ENCODE results near the gene ITSN1. TPM values are rescaled to one million over a fixed set of nuclear protein-coding genes. Genes with fewer than 3 reads are reported as not detected.
"Not testable (repeated sequence)": the region's sequence is repeated elsewhere in the genome, so short reads cannot be mapped to it uniquely, and the experiment has no call there.

Gene ITSN1
- total and polyA plus RNA-seq, 4 donors, result 11.2 to 46.0 (median 19.8) TPM

DNA sequence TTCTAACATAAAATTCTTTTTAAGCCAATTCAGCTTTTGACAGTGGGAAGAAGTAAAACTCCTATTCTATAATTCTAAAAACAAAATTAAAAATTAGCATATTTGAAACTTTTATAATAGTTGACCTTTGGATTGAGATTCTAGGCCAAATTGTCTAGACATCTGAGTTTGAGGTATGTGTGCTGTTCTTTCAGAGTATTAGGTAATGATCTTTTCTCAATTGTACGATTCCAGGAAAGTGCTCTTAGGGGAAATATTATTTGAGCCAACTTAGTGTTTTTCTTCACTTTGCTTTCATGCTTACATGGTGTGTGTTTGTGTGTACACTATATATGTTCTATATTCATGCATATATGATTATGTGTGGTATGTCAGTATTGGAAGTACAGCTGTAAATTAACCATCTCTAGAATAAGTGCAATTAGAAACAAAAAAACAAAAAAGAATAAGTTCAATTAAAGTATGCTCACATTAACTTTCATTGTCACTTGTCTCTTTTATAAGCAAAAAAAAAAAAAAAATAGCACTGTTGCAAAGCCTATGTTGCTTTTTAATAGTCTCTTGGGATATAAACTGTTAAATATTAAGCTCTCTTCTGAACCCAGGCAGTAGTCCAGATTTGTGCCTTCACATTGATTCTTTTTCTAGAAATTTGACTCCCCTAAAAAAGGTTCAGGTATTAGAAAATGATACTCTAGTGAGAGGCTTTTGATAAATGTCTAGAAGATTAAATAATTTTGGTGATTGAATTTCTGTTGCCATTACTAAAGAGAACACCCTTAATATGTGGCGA, 141.1 kb downstream of the ITSN1 start:
- no peak for DNase-seq
- WGBS, 2 donors, result 92 to 96% methylated on average over 2 of the region's 2 CpGs
- no peak for ATAC-seq (ENCODE audit: insufficient read depth, low FRiP score)

DNA sequence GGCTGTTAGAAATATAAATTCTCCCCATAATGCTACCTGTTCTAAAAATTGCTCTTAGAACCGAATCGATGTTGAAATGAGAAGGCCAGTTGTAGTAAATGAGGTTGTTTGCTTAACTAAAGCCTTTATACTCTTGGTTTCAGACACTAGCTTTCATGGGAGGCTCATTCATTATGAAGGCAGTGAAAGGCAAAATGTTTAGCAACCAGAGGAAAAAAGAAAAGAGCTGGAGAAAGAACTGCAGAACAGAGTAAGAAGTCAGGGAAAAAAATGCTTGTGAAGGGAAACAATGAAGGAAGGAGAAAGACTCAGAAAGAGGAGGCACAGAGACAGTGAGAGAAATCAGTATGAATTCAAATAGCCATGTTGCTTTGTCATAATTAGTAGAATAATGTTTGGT, 145.1 kb downstream of the ITSN1 start:
- Histone ChIP-seq H3K9ac (ENCODE audit: insufficient read depth in 1 of 2, low read length in 2 of 2) (no peak overlapping the region), H3K4me1 (ENCODE audit: control insufficient read depth in 5 of 5, insufficient read depth in 5 of 5, low read length in 5 of 5) (peaks cover 0 to 7% (median 0%) of the 10 kb centered on the region in 5 donors), H3K27ac (ENCODE audit: low read depth in 1 of 2, low read length in 1 of 2) (no peak overlapping the region), H3K4me3 (no peak overlapping the region), H3K27me3 (ENCODE audit: control insufficient read depth in 3 of 3, insufficient read depth in 3 of 3, low read length in 2 of 3) (no peaks in the 10 kb centered on the region), H3K9me3 (ENCODE audit: control insufficient read depth in 4 of 4, insufficient read depth in 3 of 4, low read length in 3 of 4) (no peaks in the 10 kb centered on the region), H3K36me3 (ENCODE audit: control insufficient read depth in 4 of 4, insufficient read depth in 4 of 4, low read length in 4 of 4) (peaks cover 0 to 9% (median 1%) of the 10 kb centered on the region in 4 donors)
- ATAC-seq (ENCODE audit: insufficient read depth, low FRiP score) (no peak), DNase-seq (no peak)
- 88 to 96% methylated on average over 2 of the region's 2 CpGs for WGBS, 2 donors
- TF ChIP-seq, protein P1, sequence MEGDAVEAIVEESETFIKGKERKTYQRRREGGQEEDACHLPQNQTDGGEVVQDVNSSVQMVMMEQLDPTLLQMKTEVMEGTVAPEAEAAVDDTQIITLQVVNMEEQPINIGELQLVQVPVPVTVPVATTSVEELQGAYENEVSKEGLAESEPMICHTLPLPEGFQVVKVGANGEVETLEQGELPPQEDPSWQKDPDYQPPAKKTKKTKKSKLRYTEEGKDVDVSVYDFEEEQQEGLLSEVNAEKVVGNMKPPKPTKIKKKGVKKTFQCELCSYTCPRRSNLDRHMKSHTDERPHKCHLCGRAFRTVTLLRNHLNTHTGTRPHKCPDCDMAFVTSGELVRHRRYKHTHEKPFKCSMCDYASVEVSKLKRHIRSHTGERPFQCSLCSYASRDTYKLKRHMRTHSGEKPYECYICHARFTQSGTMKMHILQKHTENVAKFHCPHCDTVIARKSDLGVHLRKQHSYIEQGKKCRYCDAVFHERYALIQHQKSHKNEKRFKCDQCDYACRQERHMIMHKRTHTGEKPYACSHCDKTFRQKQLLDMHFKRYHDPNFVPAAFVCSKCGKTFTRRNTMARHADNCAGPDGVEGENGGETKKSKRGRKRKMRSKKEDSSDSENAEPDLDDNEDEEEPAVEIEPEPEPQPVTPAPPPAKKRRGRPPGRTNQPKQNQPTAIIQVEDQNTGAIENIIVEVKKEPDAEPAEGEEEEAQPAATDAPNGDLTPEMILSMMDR (IDR thresholded peaks at IDR 0.05; ENCODE audit: control extremely low read depth, extremely low read depth), result no peak

More for the DNA sequence above, 141.1 kb downstream of the ITSN1 start:
- Histone ChIP-seq H3K9me3 (ENCODE audit: control insufficient read depth in 4 of 4, insufficient read depth in 3 of 4, low read length in 3 of 4) (no peaks in the 10 kb centered on the region), H3K4me1 (ENCODE audit: control insufficient read depth in 5 of 5, insufficient read depth in 5 of 5, low read length in 5 of 5) (no peaks in the 10 kb centered on the region), H3K36me3 (ENCODE audit: control insufficient read depth in 4 of 4, insufficient read depth in 4 of 4, low read length in 4 of 4) (peaks cover 2 to 15% (median 4%) of the 10 kb centered on the region in 4 donors), H3K9ac (ENCODE audit: insufficient read depth in 1 of 2, low read length in 2 of 2) (no peak overlapping the region), H3K27ac (ENCODE audit: low read depth in 1 of 2, low read length in 1 of 2) (no peak overlapping the region), H3K27me3 (ENCODE audit: control insufficient read depth in 3 of 3, insufficient read depth in 3 of 3, low read length in 2 of 3) (no peaks in the 10 kb centered on the region), H3K4me3 (no peak overlapping the region)
- TF ChIP-seq, protein P1 (IDR thresholded peaks at IDR 0.05; ENCODE audit: control extremely low read depth, extremely low read depth), result no peak

DNA sequence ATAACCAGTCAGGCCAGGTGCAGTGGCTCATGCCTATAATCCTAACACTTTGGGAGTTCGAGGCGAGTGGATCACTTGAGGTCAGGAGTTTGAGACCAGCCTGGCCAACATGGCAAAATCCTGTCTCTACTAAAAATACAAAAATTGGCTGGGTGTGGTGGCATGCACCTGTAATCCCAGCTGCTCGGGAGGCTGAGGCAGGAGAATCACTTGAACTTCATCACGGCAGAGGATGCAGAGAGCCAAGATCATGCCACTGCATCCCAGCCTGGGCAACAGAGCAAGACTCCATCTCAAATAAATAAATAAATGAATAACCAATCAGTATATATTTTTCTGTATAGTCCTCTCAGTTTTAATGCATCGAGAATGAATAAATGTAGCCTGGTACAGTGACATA, 146.1 kb downstream of the ITSN1 start:
- H3K4me3 ChIP-seq; ATAC-seq (ENCODE audit: insufficient read depth, low FRiP score); H3K27ac ChIP-seq (ENCODE audit: low read depth in 1 of 2, low read length in 1 of 2); DNase-seq; H3K9me3 ChIP-seq (ENCODE audit: control insufficient read depth in 4 of 4, insufficient read depth in 3 of 4, low read length in 3 of 4); H3K9ac ChIP-seq (ENCODE audit: insufficient read depth in 1 of 2, low read length in 2 of 2); H3K27me3 ChIP-seq (ENCODE audit: control insufficient read depth in 3 of 3, insufficient read depth in 3 of 3, low read length in 2 of 3); H3K36me3 ChIP-seq (ENCODE audit: control insufficient read depth in 4 of 4, insufficient read depth in 4 of 4, low read length in 4 of 4); H3K4me1 ChIP-seq (ENCODE audit: control insufficient read depth in 5 of 5, insufficient read depth in 5 of 5, low read length in 5 of 5): not testable (repeated sequence)
- WGBS, 2 donors, result 97 to 99% methylated on average over 5 of the region's 5 CpGs

DNA sequence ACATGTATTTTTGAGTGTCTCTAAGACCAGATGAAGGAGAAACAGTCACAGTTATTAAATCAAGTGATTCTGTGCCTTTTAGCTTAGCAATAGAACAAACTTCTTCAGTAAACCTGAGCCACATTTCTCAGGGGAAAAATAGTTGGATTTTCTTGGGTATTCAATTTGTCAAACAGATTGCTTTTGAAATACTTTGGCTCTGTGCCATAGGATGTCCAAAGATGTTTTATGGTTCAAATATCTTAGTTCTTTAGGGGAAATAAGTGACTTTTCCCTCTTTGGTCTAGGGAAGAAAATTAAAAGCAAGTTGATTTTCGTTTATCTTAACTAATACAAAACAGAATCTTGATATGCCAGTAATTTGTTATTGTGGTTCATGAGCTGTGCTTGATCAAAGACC, 147.4 kb downstream of the ITSN1 start:
- Histone ChIP-seq H3K36me3 (ENCODE audit: control insufficient read depth in 4 of 4, insufficient read depth in 4 of 4, low read length in 4 of 4) (peaks cover 4 to 13% (median 7%) of the 10 kb centered on the region in 4 donors), H3K27ac (ENCODE audit: low read depth in 1 of 2, low read length in 1 of 2) (no peak overlapping the region), H3K27me3 (ENCODE audit: control insufficient read depth in 3 of 3, insufficient read depth in 3 of 3, low read length in 2 of 3) (no peaks in the 10 kb centered on the region), H3K9me3 (ENCODE audit: control insufficient read depth in 4 of 4, insufficient read depth in 3 of 4, low read length in 3 of 4) (no peaks in the 10 kb centered on the region), H3K4me3 (no peak overlapping the region), H3K4me1 (ENCODE audit: control insufficient read depth in 5 of 5, insufficient read depth in 5 of 5, low read length in 5 of 5) (peaks cover 0 to 7% (median 0%) of the 10 kb centered on the region in 5 donors), H3K9ac (ENCODE audit: insufficient read depth in 1 of 2, low read length in 2 of 2) (no peak overlapping the region)
- TF ChIP-seq, protein P1 (IDR thresholded peaks at IDR 0.05; ENCODE audit: control extremely low read depth, extremely low read depth), result no peak
- DNase-seq (peak in 1 of 3 donors; percentile 16), ATAC-seq (ENCODE audit: insufficient read depth, low FRiP score) (no peak)
- WGBS, 2 donors, result 65 to 75% methylated on average over 1 of the region's 1 CpG

Data from lung (tissue), 12 donors.